ENCODE data around the gene TRIM33. TPM values are rescaled to one million over a fixed set of nuclear protein-coding genes. Genes with fewer than 3 reads are reported as not detected.

The TRIM33 gene
- total and polyA plus RNA-seq, 2 of the 8 experiments (the other 6 are each of a cell fraction or from before 2014, with no cell fraction given) = 17.1 to 52.3 TPM

DNA sequence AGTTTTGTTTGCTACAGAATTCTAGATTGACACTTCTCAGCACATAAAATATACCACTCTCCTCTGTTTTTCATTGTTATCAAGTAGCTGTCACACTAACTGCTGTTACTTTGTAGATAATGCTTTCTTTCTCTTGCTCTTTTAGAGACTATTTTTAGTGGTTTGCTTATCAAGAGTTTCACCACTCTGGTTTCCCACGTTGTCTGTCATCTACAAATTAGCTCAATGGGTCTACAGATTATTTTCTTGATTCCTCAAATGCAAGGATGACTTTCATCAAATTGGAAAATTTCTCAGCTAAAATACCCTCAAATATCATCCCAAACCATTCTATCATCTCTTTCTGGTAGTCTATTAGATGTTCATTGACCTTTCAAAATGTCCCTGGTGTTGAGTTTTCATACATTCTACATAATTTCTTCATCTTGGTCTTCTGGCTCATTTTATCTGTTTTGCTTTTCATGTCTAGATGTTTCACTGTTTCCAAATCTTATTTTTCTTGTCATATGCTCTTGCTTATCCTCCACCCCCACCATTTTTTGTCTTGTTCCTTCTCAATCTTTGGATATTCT, 122.5 kb downstream of the TRIM33 start:
- 81% methylated on average over 1 of the region's 1 CpG; no CpG with 5 or more reads in 1 of the 2 experiments for WGBS, 2 experiments (ENCODE audit: extremely low coverage in 1 of 2, insufficient coverage in 1 of 2, insufficient read length in 1 of 2, insufficient replicate concordance in 2 of 2, low coverage in 1 of 2, low lambda C conversion rate in 2 of 2, missing lambda C conversion rate in 1 of 2)
- H3K9me3 ChIP-seq (ENCODE audit: insufficient read depth in 2 of 2, low read depth in 1 of 2, low read length in 1 of 2) = no peaks in the 10 kb centered on the region
- H3K9ac ChIP-seq (replicated peaks in 1 of 4; ENCODE audit: extremely low read depth in 1 of 4, low read depth in 3 of 4, low read length in 3 of 4) = no peak overlapping the region
- no peak overlapping the region for H2BK12ac ChIP-seq (ENCODE audit: low read depth, low read length)
- H3K4me3 ChIP-seq (ENCODE audit: extremely low read depth in 1 of 4, insufficient read depth in 2 of 4, low read depth in 3 of 4, low read length in 4 of 4) = no peak overlapping the region
- H3K36me3 ChIP-seq (ENCODE audit: control insufficient read depth in 2 of 4, insufficient read depth in 4 of 4, low read length in 3 of 4) = peaks cover 0 to 2% (median 0%) of the 10 kb centered on the region in 4 experiments; a peak in 1 of 8 replicates
- H2AK5ac ChIP-seq (ENCODE audit: low read depth, low read length) = no peak overlapping the region
- no peak overlapping the region for H2BK15ac ChIP-seq (ENCODE audit: low read length)
- no peaks in the 10 kb centered on the region for H3K79me2 ChIP-seq (ENCODE audit: control insufficient read depth in 1 of 2, insufficient read depth in 2 of 2, low read length in 2 of 2)
- peaks cover 0 to 5% (median 0%) of the 10 kb centered on the region in 4 experiments; a peak in 2 of 7 replicates for H3K4me1 ChIP-seq (replicated peaks in 1 of 4; ENCODE audit: control insufficient read depth in 3 of 4, insufficient read depth in 4 of 4, low read length in 3 of 4)
- FAIRE-seq = no peak
- H3K4ac ChIP-seq (replicated peaks; ENCODE audit: insufficient read length, low read depth, low read length) = no peak overlapping the region
- H2BK120ac ChIP-seq (replicated peaks; ENCODE audit: low read depth, low read length) = no peak overlapping the region
- no peak overlapping the region for H4K8ac ChIP-seq (ENCODE audit: extremely low read depth, insufficient read depth, low read length)
- peaks cover 0 to 1% of the 10 kb centered on the region in 2 experiments for H4K20me1 ChIP-seq (replicated peaks in 1 of 2; ENCODE audit: control insufficient read depth in 1 of 2, insufficient read depth in 2 of 2, low read length in 2 of 2)
- no peak overlapping the region for H3K14ac ChIP-seq (ENCODE audit: insufficient read length)
- H4K5ac ChIP-seq (ENCODE audit: insufficient read length, low read depth, low read length) = no peak overlapping the region
- DNase-seq (ENCODE audit: low read depth in 1 of 2, low spot score in 2 of 2) = no peak
- H3K27ac ChIP-seq (ENCODE audit: low read depth, low read length) = no peak overlapping the region
- no peaks in the 10 kb centered on the region for H3K27me3 ChIP-seq (replicated peaks in 1 of 4; ENCODE audit: control insufficient read depth in 3 of 4, extremely low read depth in 1 of 4, insufficient read depth in 3 of 4, low read length in 3 of 4)
- H2BK20ac ChIP-seq (ENCODE audit: low read length) = no peak overlapping the region
- no peak overlapping the region for H3K23ac ChIP-seq (ENCODE audit: insufficient read length)
- H2BK5ac ChIP-seq (ENCODE audit: low read depth, low read length) = no peak overlapping the region
- no peak overlapping the region for H2AFZ ChIP-seq (ENCODE audit: low read length)
- ChIA-PET POLR2A (ENCODE audit: partially characterized antibody) (interaction anchor here (1.5 kb wide), 1 partner anchor 35 kb away, joined by 3 read pairs; no protein-coding TSS in a partner anchor), CTCF (ENCODE audit: partially characterized antibody) (interaction anchor here (0.8 kb wide), 1 partner anchor 171 kb away, joined by 3 read pairs; no protein-coding TSS in a partner anchor)
- H3K18ac ChIP-seq (ENCODE audit: extremely low read depth, low read length) = no peak overlapping the region
- no peak overlapping the region for H3K56ac ChIP-seq (replicated peaks; ENCODE audit: insufficient read length, low read depth, low read length)
- no peaks in the 10 kb centered on the region for H3K79me1 ChIP-seq (ENCODE audit: low read depth, low read length)
- H3K4me2 ChIP-seq (ENCODE audit: insufficient read depth in 1 of 2, low read depth in 2 of 2, low read length in 2 of 2) = no peak overlapping the region
- no peaks in the 10 kb centered on the region for H3K23me2 ChIP-seq (ENCODE audit: low read depth, low read length)
- H4K91ac ChIP-seq (replicated peaks; ENCODE audit: insufficient read length, low read length) = no peak overlapping the region
- TF ChIP-seq SP4 (IDR thresholded peaks at IDR 0.05; ENCODE audit: low read length) (no peak), CBX5 (IDR thresholded peaks at IDR 0.05; ENCODE audit: low read depth, low read length) (no peak), RAD21 (IDR thresholded peaks at IDR 0.05 in 1 of 2, conservative IDR thresholded peaks at IDR 0.05 in 1 of 2; ENCODE audit: low read depth in 2 of 2, low read length in 2 of 2) (no peak), HDAC6 (IDR thresholded peaks at IDR 0.05; ENCODE audit: low read depth, low read length) (no peak), SAP30 (IDR thresholded peaks at IDR 0.05; ENCODE audit: insufficient read depth, insufficient replicate concordance, low read length) (no peak), TEAD4 (IDR thresholded peaks at IDR 0.05; ENCODE audit: low read depth, low read length) (no peak), RXRA (IDR thresholded peaks at IDR 0.05; ENCODE audit: insufficient read depth, low read depth, low read length) (no peak), PHF8 (conservative IDR thresholded peaks at IDR 0.05; ENCODE audit: low read depth, low read length) (no peak), SUZ12 (IDR thresholded peaks at IDR 0.05; ENCODE audit: low read length) (no peak), SP1 (IDR thresholded peaks at IDR 0.05; ENCODE audit: low read depth, low read length) (no peak), KDM1A (IDR thresholded peaks at IDR 0.05; ENCODE audit: borderline replicate concordance, low read length) (no peak)
- TF ChIP-seq, protein P1, sequence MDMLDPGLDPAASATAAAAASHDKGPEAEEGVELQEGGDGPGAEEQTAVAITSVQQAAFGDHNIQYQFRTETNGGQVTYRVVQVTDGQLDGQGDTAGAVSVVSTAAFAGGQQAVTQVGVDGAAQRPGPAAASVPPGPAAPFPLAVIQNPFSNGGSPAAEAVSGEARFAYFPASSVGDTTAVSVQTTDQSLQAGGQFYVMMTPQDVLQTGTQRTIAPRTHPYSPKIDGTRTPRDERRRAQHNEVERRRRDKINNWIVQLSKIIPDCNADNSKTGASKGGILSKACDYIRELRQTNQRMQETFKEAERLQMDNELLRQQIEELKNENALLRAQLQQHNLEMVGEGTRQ (IDR thresholded peaks at IDR 0.05; ENCODE audit: low read length) = no peak
